K562 treated with DMSO at 1 percent for 4 hours (cell line): ENCODE results near the gene SLC6A4. TPM values are rescaled to one million over a fixed set of nuclear protein-coding genes. Genes with fewer than 3 reads are reported as not detected.

Experiments
- total RNA-seq: library from RNA; unstranded; fragments of 300-600 nt; gene quantifications from 2 replicates; pipeline ENCODE4 v1.2.3, GENCODE V29; 2022; ENCODE audit not compliant: insufficient read depth

Gene SLC6A4
- total RNA-seq: 0.73 TPM in 1 of 2 replicates, not detected in the other

DNA sequence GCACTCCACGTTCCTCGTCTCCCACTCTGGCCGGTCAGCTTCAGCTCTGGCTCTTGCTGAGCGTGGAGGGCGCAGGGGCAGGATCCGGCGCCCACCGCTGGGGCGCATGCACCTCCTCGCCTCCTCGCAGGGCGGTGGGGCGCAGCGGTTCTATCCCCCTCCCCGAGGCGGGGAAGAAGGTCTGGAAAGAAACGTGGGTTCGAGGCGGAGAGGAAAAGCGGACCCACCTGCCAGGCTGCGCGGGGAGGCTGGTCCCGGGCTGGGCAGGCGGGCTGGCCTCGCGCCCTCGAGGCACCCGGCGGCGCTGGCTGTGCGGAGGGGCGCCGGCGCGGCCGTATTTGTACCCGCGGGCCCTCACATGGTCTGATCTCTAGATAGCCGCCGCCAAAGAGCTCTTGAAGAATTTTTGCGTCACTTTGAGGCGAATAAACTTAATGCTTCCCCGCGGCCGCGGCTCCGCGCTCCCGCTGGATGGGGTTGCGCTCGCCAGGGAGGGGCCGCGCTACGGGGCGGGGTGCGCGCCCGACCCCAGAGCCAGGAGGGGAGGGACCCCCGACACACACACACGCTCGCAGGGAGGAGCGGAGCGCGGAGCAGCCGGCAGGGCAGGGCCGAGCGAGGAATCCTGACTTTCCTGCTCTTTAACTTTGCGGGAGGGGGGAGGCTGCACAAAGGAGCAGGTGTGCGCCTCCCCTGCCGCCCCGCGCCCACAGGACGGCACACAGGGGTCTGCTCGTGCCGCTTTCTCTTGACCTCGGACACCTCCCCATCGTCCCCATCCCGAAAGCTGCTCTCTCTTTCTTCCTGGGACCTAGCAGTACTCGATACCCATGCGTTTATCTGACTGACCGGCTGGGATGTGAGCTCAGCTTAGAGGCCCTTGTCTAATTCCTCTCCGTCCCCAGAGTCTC, at the start of gene SLC6A4:
TSS of gene SLC6A4 (minus strand) at position 312 of the 911 bp plus-strand sequence. CDS start 13,739 bp downstream, outside the sequence.

Other genes starting within 250 kb of the SLC6A4 start
- 19.7 and 20.9 TPM in 2 replicates for gene NSRP1, start 118.9 kb downstream of the SLC6A4 start, total RNA-seq
- gene BLMH, start 56.2 kb upstream of the SLC6A4 start, total RNA-seq: 58.4 and 61.5 TPM in 2 replicates
- gene TMIGD1, start 98.4 kb upstream of the SLC6A4 start, total RNA-seq: not detected in 2 replicates
- gene CPD, start 143.2 kb upstream of the SLC6A4 start, total RNA-seq: 20.0 and 21.7 TPM in 2 replicates
- gene GOSR1, start 241.7 kb upstream of the SLC6A4 start, total RNA-seq: 13.7 and 16.0 TPM in 2 replicates